T47D (cell line): Measurements from ENCODE around the gene TPBGL.

Experiments
- DNase-seq, 2 experiments: peaks; one replicate each; pipeline versions ENCODE4 v3.0.0 to v3.0.0-alpha.2; 2011 to 2012; ENCODE audit warnings: low read depth in 1 of 2, low spot score in 1 of 2
- JUND ChIP-seq: IDR thresholded peaks from 2 replicates; pipeline ENCODE4 v1.6.1; 2012; ENCODE audit warnings: low read depth
- in situ Hi-C: cut with HindIII; loops from 2 replicates; pipeline ENCODE4 v1.10.0; 2016; ENCODE audit warnings: low sequenced_read_pairs, low pct_unique_long_range_greater_than_20kb

The TPBGL gene

GRCh38 chr11:75281469-75282095, 41.0 kb downstream of the TPBGL start:
- no peak for DNase-seq
- TF ChIP-seq JUND: no peak
- in situ Hi-C loops: no loop called here

- DNase-seq: no peak
- TF ChIP-seq JUND: no peak
- in situ Hi-C loops: no loop called here
These were observed 42.9 kb downstream of the TPBGL start for GRCh38 chr11:75283391-75283931.

GRCh38 chr11:75285776-75286360, 45.3 kb downstream of the TPBGL start:
- in situ Hi-C loops: no loop called here
- no peak for TF ChIP-seq JUND
- DNase-seq: no peak

- DNase-seq: no peak
- TF ChIP-seq JUND: no peak
- in situ Hi-C loops: no loop called here
These were observed 46.4 kb downstream of the TPBGL start for GRCh38 chr11:75286826-75287465.

GRCh38 chr11:75287579-75287978, 47.0 kb downstream of the TPBGL start:
- no peak for TF ChIP-seq JUND
- no peak for DNase-seq
- in situ Hi-C loops: no loop called here

GRCh38 chr11:75289511-75289760, 48.9 kb downstream of the TPBGL start:
- no peak for TF ChIP-seq JUND
- in situ Hi-C loops: no loop called here
- no peak for DNase-seq

GRCh38 chr11:75289919-75290318, 49.3 kb downstream of the TPBGL start:
- no peak for TF ChIP-seq JUND
- in situ Hi-C loops: no loop called here

GRCh38 chr11:75291741-75292140, 51.2 kb downstream of the TPBGL start:
- in situ Hi-C loops: no loop called here

More at GRCh38 chr11:75289919-75290318, 49.3 kb downstream of the TPBGL start:
- no peak for DNase-seq

GRCh38 chr11:75292943-75293342, 52.4 kb downstream of the TPBGL start:
- in situ Hi-C loops: no loop called here
- no peak for DNase-seq
- no peak for TF ChIP-seq JUND

More at GRCh38 chr11:75291741-75292140, 51.2 kb downstream of the TPBGL start:
- no peak for DNase-seq
- TF ChIP-seq JUND: no peak
